ENCODE results near the gene MYO1B. TPM values are rescaled to one million over a fixed set of nuclear protein-coding genes. Genes with fewer than 3 reads are reported as not detected.

Gene MYO1B
- total RNA-seq, 1 donor from 2014 or later: 195 TPM

- ATAC-seq (no peak), DNase-seq (ENCODE audit: low spot score) (no peak)
These were observed 20.1 kb upstream of the MYO1B start for GRCh38 chr2:191225126-191225525.

GRCh38 chr2:191225690-191226089 lies 19.5 kb upstream of the MYO1B start:
- ATAC-seq (no peak), DNase-seq (ENCODE audit: low spot score) (no peak)

- ATAC-seq: no peak
- DNase-seq (ENCODE audit: low spot score): no peak
These were observed 19.0 kb upstream of the MYO1B start for GRCh38 chr2:191226196-191226595.

GRCh38 chr2:191228333-191228732 lies 16.9 kb upstream of the MYO1B start:
- no peak for ATAC-seq
- no peak for DNase-seq (ENCODE audit: low spot score)

GRCh38 chr2:191228861-191229260 lies 16.3 kb upstream of the MYO1B start:
- ATAC-seq (peak; percentile 54), DNase-seq (ENCODE audit: low spot score) (no peak)

- ATAC-seq: no peak
- no peak for DNase-seq (ENCODE audit: low spot score)
These were observed 15.0 kb upstream of the MYO1B start for GRCh38 chr2:191230174-191230573.

GRCh38 chr2:191231995-191232394 lies 13.2 kb upstream of the MYO1B start:
- DNase-seq (ENCODE audit: low spot score): no peak
- peak; percentile 52 for ATAC-seq

GRCh38 chr2:191233533-191233932 lies 11.7 kb upstream of the MYO1B start:
- no peak for ATAC-seq
- no peak for DNase-seq (ENCODE audit: low spot score)

- no peak for DNase-seq (ENCODE audit: low spot score)
- no peak for ATAC-seq
These were observed 10.8 kb upstream of the MYO1B start for GRCh38 chr2:191234376-191234775.

GRCh38 chr2:191240871-191241270 lies 4.3 kb upstream of the MYO1B start:
- no peak for DNase-seq (ENCODE audit: low spot score)

GRCh38 chr2:191241418-191241817 lies 3.8 kb upstream of the MYO1B start:
- DNase-seq (ENCODE audit: low spot score) (no peak), ATAC-seq (no peak)

More at GRCh38 chr2:191240871-191241270, 4.3 kb upstream of the MYO1B start:
- ATAC-seq: no peak

- ATAC-seq (no peak), DNase-seq (ENCODE audit: low spot score) (no peak)
These were observed 2.0 kb upstream of the MYO1B start for GRCh38 chr2:191243154-191243553.

- no peak for ATAC-seq
These were observed 854 bp upstream of the MYO1B start for GRCh38 chr2:191244350-191244749.

GRCh38 chr2:191245869-191246531 lies 796 bp downstream of the MYO1B start:
- ATAC-seq (peak; percentile 52), DNase-seq (ENCODE audit: low spot score) (peak; percentile 75)

More at GRCh38 chr2:191244350-191244749, 854 bp upstream of the MYO1B start:
- no peak for DNase-seq (ENCODE audit: low spot score)

GRCh38 chr2:191246820-191247380 lies 1.7 kb downstream of the MYO1B start:
- ATAC-seq: no peak
- DNase-seq (ENCODE audit: low spot score): no peak

GRCh38 chr2:191247381-191248057 lies 2.3 kb downstream of the MYO1B start:
- DNase-seq (ENCODE audit: low spot score) (peak; percentile 82), ATAC-seq (peak; percentile 49)

- DNase-seq (ENCODE audit: low spot score): peak; percentile 66
These were observed 4.1 kb downstream of the MYO1B start for GRCh38 chr2:191249156-191249813.

GRCh38 chr2:191250400-191250799 lies 5.2 kb downstream of the MYO1B start:
- DNase-seq (ENCODE audit: low spot score): no peak
- ATAC-seq: no peak

More at GRCh38 chr2:191249156-191249813, 4.1 kb downstream of the MYO1B start:
- ATAC-seq: peak; percentile 38

- DNase-seq (ENCODE audit: low spot score) (no peak), ATAC-seq (no peak)
These were observed 5.8 kb downstream of the MYO1B start for GRCh38 chr2:191250986-191251385.

GRCh38 chr2:191252699-191253098 lies 7.5 kb downstream of the MYO1B start:
- no peak for DNase-seq (ENCODE audit: low spot score)
- ATAC-seq: no peak

- ATAC-seq (no peak), DNase-seq (ENCODE audit: low spot score) (no peak)
These were observed 8.3 kb downstream of the MYO1B start for GRCh38 chr2:191253476-191253875.

- DNase-seq (ENCODE audit: low spot score): no peak
- no peak for ATAC-seq
These were observed 10.1 kb downstream of the MYO1B start for GRCh38 chr2:191255271-191255670.
